ENCODE measurements around the gene MRPS21. TPM values are rescaled to one million over a fixed set of nuclear protein-coding genes. Genes with fewer than 3 reads are reported as not detected.

The MRPS21 gene
- total RNA-seq, 2 experiments from 2014 or later: 48.5 to 52.0 TPM

DNA sequence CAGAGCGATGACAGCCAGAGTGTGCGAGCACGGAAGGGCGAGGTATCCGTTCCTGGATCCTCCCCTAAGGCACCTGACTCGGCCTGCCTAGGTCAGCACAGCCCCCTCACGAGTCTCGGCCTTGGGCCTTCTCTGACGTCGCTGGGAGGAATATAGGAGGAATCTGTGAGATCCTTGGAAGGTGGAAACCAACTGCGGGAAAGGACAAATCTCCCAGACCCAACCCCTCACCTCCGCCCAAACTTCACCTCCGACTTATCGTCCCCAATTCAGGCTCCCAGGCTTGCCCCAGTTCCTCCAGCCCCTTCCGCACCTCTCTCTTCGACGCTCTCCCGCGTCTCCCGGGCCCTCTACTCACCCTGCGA lies 25.3 kb upstream of the MRPS21 start:
- H3K4me3 Mint-ChIP-seq: peak overlapping the region; percentile 99
- H3K27ac Mint-ChIP-seq: peak overlapping the region; percentile 91

DNA sequence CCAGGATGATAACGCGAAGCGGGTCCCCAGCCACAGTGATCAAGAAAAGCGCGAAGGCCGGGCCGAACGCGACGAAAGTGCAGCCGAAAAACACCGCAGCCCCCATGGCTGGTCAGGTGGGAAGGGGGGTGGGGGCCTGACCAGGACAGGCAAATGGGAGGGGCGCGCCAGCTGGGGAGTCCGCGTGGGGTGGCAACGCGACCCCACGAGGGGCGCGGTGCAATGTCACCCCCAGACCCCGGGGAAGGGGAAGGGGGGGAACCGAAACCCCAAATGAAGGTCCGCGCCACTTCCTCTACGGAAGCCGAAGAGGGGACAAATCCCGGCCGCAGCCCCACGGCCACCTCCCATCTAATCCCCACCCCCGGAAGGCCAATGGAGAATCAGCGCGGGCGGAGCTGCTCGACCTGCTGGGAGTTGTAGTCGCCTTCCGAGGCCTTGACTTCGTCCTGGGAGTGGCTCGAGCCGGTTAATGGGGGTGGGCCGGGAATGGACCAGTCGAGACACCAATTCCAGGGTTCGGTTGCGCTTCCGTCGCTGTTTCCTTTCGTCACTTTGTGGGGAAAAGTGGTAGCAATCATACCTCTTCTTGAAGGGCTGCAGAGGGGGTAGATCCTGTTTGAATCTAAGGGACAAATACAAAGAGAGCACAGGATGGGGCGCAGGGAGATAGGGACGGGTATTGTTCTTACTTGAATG lies 24.8 kb upstream of the MRPS21 start, which contains the start of gene APH1A:
Gene APH1A (minus strand): TSS at position 312 of the 699 bp plus-strand sequence. CDS start 206 bp downstream, at position 106.
- POLR2A ChIA-PET: interaction anchor here (0.7 to 2.6 kb wide), 11 partner anchors 9 to 382 kb away, joined by 3 to 45 read pairs (median 7); partner anchors contain the start of genes ANP32E, CIART and RPRD2
- CTCF ChIA-PET: interaction anchor here (0.5 to 3.1 kb wide), 4 partner anchors 13 to 49 kb away, joined by 4 to 18 read pairs (median 6); no protein-coding TSS in a partner anchor
- peak; percentile 80 to 96 (median 90) for DNase-seq
- peak; percentile 89 for ATAC-seq (ENCODE audit: poor library complexity)
- intact Hi-C loops (cut with DNase I, micrococcal nuclease): loop anchor here (1.0 to 2.0 kb wide), 6 partner anchors 13 to 52 kb away; partner anchors contain the start of genes CIART (in 2 of the 2), ANP32E (in 1 of the 2), MRPS21 (in 1 of the 2) and PRPF3 (in 1 of the 2)
- no peaks in the 10 kb centered on the region for H3K27me3 Mint-ChIP-seq
- H3K36me3 ChIP-seq (ENCODE audit: insufficient read depth, low read length): peaks cover 31% of the 10 kb centered on the region
- H3K36me3 Mint-ChIP-seq (ENCODE audit: low read depth): peaks cover 57% of the 10 kb centered on the region
- H3K4me3 ChIP-seq (ENCODE audit: low read length): peak within 1 kb of the TSS; percentile 95
- H3K4me1 Mint-ChIP-seq (ENCODE audit: low read depth): peaks cover 38% of the 10 kb centered on the region
- peak within 1 kb of the TSS; percentile 91 to 96 for H3K27ac ChIP-seq (ENCODE audit: low read depth in 1 of 2, low read length in 2 of 2)
- H3K27me3 ChIP-seq (ENCODE audit: control insufficient read depth in 1 of 2, insufficient read depth in 2 of 2, low read length in 2 of 2): no peaks in the 10 kb centered on the region
- H3K9me3 ChIP-seq (ENCODE audit: control insufficient read depth in 1 of 2, insufficient read depth in 1 of 2, low read length in 2 of 2): no peaks in the 10 kb centered on the region
- H3K4me1 ChIP-seq (ENCODE audit: insufficient read depth, low read length): peaks cover 29% of the 10 kb centered on the region
- TF ChIP-seq, protein P1, sequence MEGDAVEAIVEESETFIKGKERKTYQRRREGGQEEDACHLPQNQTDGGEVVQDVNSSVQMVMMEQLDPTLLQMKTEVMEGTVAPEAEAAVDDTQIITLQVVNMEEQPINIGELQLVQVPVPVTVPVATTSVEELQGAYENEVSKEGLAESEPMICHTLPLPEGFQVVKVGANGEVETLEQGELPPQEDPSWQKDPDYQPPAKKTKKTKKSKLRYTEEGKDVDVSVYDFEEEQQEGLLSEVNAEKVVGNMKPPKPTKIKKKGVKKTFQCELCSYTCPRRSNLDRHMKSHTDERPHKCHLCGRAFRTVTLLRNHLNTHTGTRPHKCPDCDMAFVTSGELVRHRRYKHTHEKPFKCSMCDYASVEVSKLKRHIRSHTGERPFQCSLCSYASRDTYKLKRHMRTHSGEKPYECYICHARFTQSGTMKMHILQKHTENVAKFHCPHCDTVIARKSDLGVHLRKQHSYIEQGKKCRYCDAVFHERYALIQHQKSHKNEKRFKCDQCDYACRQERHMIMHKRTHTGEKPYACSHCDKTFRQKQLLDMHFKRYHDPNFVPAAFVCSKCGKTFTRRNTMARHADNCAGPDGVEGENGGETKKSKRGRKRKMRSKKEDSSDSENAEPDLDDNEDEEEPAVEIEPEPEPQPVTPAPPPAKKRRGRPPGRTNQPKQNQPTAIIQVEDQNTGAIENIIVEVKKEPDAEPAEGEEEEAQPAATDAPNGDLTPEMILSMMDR (IDR thresholded peaks at IDR 0.05): no peak
- peak within 1 kb of the TSS; percentile 91 for H3K27ac Mint-ChIP-seq
- H3K4me3 Mint-ChIP-seq: peak within 1 kb of the TSS; percentile 99
- no peaks in the 10 kb centered on the region for H3K9me3 Mint-ChIP-seq

More for the DNA sequence above, 25.3 kb upstream of the MRPS21 start:
- peak in 12 of 14 experiments; percentile 26 to 74 (median 42) for DNase-seq
- H3K4me1 Mint-ChIP-seq (ENCODE audit: low read depth): peaks cover 38% of the 10 kb centered on the region
- Histone ChIP-seq H3K36me3 (ENCODE audit: insufficient read depth, low read length) (peaks cover 31% of the 10 kb centered on the region), H3K9me3 (ENCODE audit: control insufficient read depth in 1 of 2, insufficient read depth in 1 of 2, low read length in 2 of 2) (no peaks in the 10 kb centered on the region), H3K27ac (ENCODE audit: low read depth in 1 of 2, low read length in 2 of 2) (peak overlapping the region; percentile 91 to 96), H3K4me3 (ENCODE audit: low read length) (peak overlapping the region; percentile 95), H3K27me3 (ENCODE audit: control insufficient read depth in 1 of 2, insufficient read depth in 2 of 2, low read length in 2 of 2) (no peaks in the 10 kb centered on the region), H3K4me1 (ENCODE audit: insufficient read depth, low read length) (peaks cover 29% of the 10 kb centered on the region)
- H3K27me3 Mint-ChIP-seq: no peaks in the 10 kb centered on the region
- ChIA-PET CTCF (interaction anchor here (1.4 to 3.1 kb wide), 3 partner anchors 12 to 18 kb away, joined by 4 to 18 read pairs (median 5); no protein-coding TSS in a partner anchor), POLR2A (interaction anchor here (1.0 to 2.6 kb wide), 6 partner anchors 13 to 381 kb away, joined by 3 to 45 read pairs (median 12); partner anchors contain the start of genes ANP32E, CIART and RPRD2)
- peak; percentile 61 for ATAC-seq (ENCODE audit: poor library complexity)
- intact Hi-C loops (cut with DNase I, micrococcal nuclease): loop anchor here (1.0 to 2.0 kb wide), 5 partner anchors 14 to 52 kb away; partner anchors contain the start of genes ANP32E (in 1 of the 2), CIART (in 1 of the 2), MRPS21 (in 1 of the 2) and PRPF3 (in 1 of the 2)
- TF ChIP-seq, protein P1 (IDR thresholded peaks at IDR 0.05): no peak
- peaks cover 52% of the 10 kb centered on the region for H3K36me3 Mint-ChIP-seq (ENCODE audit: low read depth)
- H3K9me3 Mint-ChIP-seq: no peaks in the 10 kb centered on the region

- DNase-seq: no peak
- ATAC-seq (ENCODE audit: poor library complexity): no peak
- H3K27ac Mint-ChIP-seq: peak overlapping the region; percentile 91
Measured at GRCh38 chr1:150269451-150269850, 24.2 kb upstream of the MRPS21 start.

More at GRCh38 chr1:150269451-150269850, 24.2 kb upstream of the MRPS21 start:
- peak overlapping the region; percentile 91 to 96 for H3K27ac ChIP-seq (ENCODE audit: low read depth in 1 of 2, low read length in 2 of 2)
- H3K4me1 ChIP-seq (ENCODE audit: insufficient read depth, low read length): peaks cover 29% of the 10 kb centered on the region
- TF ChIP-seq, protein P1 (IDR thresholded peaks at IDR 0.05): no peak
- ChIA-PET CTCF (interaction anchor here (0.5 to 3.1 kb wide), 4 partner anchors 12 to 49 kb away, joined by 4 to 18 read pairs (median 6); no protein-coding TSS in a partner anchor), POLR2A (interaction anchor here (0.7 to 2.6 kb wide), 11 partner anchors 9 to 382 kb away, joined by 3 to 45 read pairs (median 7); partner anchors contain the start of genes ANP32E, CIART and RPRD2)
- peaks cover 30% of the 10 kb centered on the region for H3K36me3 ChIP-seq (ENCODE audit: insufficient read depth, low read length)
- H3K4me3 ChIP-seq (ENCODE audit: low read length): peak overlapping the region; percentile 95
- no peaks in the 10 kb centered on the region for H3K27me3 Mint-ChIP-seq
- H3K9me3 Mint-ChIP-seq: no peaks in the 10 kb centered on the region
- no peaks in the 10 kb centered on the region for H3K9me3 ChIP-seq (ENCODE audit: control insufficient read depth in 1 of 2, insufficient read depth in 1 of 2, low read length in 2 of 2)
- peak overlapping the region; percentile 99 for H3K4me3 Mint-ChIP-seq
- no peaks in the 10 kb centered on the region for H3K27me3 ChIP-seq (ENCODE audit: control insufficient read depth in 1 of 2, insufficient read depth in 2 of 2, low read length in 2 of 2)
- intact Hi-C loops (cut with DNase I, micrococcal nuclease): loop anchor here (1.0 to 2.0 kb wide), 5 partner anchors 13 to 51 kb away; partner anchors contain the start of genes CIART (in 2 of the 2), MRPS21 (in 1 of the 2) and PRPF3 (in 1 of the 2)
- H3K4me1 Mint-ChIP-seq (ENCODE audit: low read depth): peaks cover 38% of the 10 kb centered on the region
- H3K36me3 Mint-ChIP-seq (ENCODE audit: low read depth): peaks cover 56% of the 10 kb centered on the region

Measured in CD4-positive, alpha-beta T cell (primary cell).